ENCODE measurements around the gene EPSTI1.

GRCh38 chr13:43041369-43041921 is 49.4 kb upstream of the EPSTI1 start:
- no peak for TF ChIP-seq CTCF (IDR thresholded peaks at IDR 0.05)
- no peak for TF ChIP-seq POLR2A (IDR thresholded peaks at IDR 0.05)
- no peak for TF ChIP-seq POLR2AphosphoS5 (IDR thresholded peaks at IDR 0.05)
- TF ChIP-seq EP300 (IDR thresholded peaks at IDR 0.05; ENCODE audit: low read depth) = no peak

Data from transverse colon (tissue), 4 donors.